GM21619 (cell line): Measurements from ENCODE around the gene KDELR1.
A peak's percentile ranks its signal among the peaks of the same experiment; 100 is the strongest.
"Not testable (repeated sequence)": the region's sequence is repeated elsewhere in the genome, so short reads cannot be mapped to it uniquely, and the experiment has no call there.

Experiments
- ATAC-seq: cut with Tn5 transposase; IDR thresholded peaks from one replicate; pipeline ENCODE4 v1.9.1; 2021; ENCODE audit not compliant: unreplicated experiment

The KDELR1 gene

DNA sequence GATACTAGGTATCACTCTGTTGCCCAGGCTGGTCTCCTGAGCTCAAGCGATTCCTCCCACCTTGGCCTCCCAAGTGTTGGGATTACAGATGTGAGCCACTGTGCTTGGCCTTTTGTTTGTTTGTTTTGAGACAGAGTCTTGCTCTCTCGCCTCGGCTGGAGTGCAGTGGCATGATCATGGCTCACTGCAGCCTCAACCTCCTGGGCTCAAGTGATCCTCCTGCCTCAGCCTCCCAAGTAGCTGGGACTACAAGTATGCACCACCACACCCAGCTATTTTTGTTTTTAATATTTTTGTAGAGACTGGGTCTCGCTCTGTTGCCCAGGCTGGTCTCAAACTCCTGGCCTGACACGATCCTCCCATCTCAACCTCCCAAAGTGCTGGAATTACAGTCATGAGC lies 19.6 kb downstream of the KDELR1 start:
- ATAC-seq, result not testable (repeated sequence)

DNA sequence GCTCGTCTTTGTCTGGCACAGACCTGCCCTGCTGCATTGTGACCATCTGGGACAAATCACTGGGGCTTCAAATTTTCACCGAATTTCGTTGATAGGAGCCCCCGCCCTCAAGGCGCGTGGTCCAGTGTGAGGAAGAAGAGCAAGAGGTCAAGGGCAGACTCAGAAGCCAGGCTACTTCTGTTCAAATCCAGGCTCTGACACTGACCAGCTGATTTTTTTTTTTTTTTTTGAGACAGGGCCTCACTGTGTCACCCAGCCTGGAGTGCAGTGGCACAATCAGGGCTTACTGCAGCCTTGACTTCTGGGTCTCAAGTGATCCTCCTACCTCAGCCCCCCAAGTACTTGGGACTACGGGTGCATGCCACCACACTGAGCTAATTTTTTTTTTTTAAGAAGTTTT lies 20.0 kb downstream of the KDELR1 start:
- no peak for ATAC-seq

DNA sequence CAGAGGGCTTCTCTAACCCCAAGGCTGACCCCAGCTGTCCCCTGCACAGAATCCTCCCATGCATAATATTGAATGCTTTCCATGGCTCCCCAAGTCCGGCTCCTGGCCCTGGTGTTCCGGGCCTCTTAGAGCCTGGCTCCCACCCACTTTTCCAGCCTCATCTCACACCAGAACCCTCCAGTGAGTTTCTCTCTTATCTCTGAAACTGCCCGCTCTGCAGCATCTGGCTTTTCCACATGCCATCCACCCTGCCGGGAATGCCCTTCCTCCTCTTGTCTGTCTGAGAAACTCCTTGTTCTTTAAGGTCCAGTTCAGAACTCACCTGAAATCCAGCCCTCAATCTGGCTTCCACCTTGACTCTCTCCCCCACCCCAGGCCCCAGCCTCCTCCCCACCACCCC lies 20.4 kb downstream of the KDELR1 start:
- ATAC-seq, result no peak

DNA sequence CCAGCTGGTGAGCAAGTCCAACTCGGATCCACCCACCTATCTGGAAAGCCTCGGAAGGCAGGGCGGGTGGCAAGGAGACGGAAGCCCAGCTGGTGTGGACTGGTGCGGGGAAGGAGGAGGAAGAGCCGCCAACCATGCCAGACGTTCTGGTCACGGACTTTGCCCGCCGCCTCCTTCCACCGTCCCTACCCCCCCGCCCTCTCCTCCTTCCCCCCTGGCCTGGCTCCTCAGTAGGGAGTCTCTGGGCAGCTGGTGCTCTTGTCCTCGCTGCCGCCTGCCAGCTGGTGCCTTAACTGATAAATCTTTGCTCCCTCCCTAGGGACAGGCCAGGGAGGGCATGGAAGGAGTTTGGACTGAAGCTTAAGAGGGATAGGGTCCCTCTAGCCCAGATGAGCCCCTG lies 22.4 kb downstream of the KDELR1 start:
- ATAC-seq, result no peak

DNA sequence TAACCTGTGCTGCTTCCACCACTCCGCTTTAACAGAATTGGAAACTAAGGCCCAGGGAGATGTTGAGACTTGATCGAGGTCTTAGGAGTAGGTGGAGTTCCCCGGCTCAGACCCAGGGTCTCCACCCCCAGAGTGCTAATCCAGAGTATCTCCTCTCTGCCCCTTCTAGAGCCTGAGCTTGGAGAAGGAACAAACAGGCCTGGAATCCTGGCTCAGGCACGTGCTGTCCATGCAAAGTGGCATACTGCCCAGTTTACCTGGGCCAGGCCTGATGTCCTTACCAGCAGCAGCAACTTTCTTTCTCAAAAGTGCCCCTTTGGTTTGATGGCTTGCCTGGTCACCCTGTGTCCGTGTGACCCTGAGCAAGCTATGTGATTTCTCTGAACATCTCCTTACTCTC lies 23.5 kb downstream of the KDELR1 start:
- ATAC-seq, result no peak

DNA sequence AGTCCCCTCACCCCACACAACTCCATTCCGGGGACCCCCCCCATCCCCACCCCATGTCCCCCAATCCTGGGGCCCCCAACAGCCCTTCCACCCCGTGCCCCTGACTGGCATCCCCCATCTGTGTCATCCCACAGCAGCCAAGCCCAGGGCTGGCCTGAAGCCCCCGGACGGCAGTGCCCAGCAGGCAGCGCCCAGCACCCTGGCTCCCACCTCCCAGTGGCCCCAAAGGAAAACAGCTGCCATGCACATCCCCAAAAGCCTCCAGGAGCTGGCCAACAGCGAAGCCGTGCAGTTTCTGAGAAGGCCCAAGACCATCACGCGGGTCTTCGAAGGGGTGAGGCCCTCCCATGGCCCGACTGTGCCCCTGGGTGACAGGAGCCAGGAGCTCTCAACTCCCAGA lies 25.7 kb downstream of the KDELR1 start:
- no peak for ATAC-seq

DNA sequence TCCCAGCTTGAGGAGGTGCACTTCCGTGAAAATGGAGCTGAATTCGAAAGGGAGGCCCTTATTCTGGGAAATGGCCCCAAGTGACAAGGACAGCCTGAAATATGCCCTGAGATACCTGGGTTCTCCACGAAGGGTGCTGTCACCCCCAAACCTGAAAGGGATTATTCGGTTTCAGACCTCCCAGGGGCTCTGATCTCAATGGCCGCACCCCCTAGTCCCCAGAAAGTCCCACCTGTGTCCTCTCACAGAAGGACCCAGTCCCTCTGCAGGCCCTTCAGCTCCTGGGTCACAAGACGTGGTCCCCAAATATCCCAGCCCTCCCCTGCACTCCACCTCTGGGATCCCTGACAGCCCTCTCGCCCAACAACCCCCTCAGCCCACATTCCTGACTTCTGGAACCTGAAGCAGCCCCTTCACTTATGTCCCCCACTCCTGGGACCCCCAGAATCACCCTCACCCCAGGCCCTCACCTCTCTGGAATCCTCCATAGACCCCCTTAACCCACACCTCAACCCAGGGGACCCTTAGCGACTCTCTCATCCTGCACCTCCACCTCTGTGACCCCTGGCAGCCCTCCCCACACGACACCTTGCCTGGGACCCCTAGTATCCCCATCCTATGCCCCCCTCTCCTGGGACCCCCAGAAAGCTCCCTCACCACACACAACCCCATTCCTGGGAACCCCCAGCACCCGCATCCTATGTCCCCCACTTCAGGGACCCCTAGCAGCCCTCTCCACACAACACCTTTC lies 26.6 kb downstream of the KDELR1 start:
- no peak for ATAC-seq

DNA sequence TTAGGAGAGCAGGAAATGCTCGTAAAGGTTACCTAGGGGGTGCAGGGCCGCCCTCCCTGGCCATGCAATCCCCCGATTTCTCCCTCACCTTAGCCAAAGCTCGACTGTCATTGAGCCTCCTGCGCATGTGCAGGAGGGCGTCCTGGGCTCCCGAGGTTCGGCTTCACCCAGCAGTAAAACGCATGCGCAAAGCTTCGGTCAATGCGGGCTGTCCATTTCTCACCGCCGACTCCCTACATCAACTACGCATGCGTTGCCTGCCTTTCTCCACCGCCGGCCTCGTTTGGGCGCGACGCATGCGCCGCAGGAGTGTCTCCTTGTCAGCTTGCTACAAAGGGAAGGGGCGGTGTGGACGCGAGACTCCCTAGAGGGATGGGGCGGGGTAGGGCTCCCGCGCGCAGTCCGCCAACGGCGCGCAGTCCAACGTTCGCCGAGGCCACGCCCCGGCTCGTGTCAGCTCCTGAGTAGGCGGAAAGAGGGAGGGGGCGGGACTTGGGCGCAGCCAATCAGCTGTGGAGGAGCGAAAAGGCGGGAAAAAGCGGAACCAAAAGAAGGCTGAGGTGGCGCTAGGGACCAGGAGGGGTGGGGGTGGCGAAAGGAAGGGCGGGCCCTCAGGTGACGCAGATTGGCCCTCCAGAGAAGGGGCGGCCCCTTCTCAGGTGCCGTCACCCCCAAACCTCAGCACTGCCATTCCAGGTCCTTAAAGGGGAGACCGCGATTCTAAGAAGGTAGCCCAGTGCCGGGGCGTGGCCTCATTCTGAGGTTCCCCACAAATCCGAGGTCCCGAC lies 27.3 kb downstream of the KDELR1 start, which contains the start of the genes SYNGR4 and TMEM143:
TSS of gene SYNGR4 (plus strand) at position 558 of the 788 bp plus-strand sequence. CDS start 1,476 bp downstream, outside the sequence.
TSS of gene TMEM143 (minus strand) at position 131 of the 788 bp plus-strand sequence. CDS start at position 111, 20 bp downstream.
- ATAC-seq, result peak; percentile 80

DNA sequence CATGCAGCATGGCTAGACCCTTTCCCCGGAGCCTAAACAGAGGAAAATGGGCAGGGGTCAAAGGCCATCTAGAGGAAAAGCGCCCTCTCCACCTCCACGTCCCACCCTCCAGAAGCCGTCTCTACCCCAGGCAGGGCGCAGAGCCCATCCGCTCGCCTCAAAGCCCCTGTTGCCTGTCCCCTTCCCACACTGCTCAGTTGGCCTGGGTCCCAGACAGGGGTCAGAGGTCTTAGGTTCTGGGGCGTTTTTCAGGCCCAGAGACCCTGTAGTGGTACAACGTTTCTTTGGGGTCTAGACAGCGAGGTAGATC lies 27.9 kb downstream of the KDELR1 start:
- peak; percentile 6 for ATAC-seq

DNA sequence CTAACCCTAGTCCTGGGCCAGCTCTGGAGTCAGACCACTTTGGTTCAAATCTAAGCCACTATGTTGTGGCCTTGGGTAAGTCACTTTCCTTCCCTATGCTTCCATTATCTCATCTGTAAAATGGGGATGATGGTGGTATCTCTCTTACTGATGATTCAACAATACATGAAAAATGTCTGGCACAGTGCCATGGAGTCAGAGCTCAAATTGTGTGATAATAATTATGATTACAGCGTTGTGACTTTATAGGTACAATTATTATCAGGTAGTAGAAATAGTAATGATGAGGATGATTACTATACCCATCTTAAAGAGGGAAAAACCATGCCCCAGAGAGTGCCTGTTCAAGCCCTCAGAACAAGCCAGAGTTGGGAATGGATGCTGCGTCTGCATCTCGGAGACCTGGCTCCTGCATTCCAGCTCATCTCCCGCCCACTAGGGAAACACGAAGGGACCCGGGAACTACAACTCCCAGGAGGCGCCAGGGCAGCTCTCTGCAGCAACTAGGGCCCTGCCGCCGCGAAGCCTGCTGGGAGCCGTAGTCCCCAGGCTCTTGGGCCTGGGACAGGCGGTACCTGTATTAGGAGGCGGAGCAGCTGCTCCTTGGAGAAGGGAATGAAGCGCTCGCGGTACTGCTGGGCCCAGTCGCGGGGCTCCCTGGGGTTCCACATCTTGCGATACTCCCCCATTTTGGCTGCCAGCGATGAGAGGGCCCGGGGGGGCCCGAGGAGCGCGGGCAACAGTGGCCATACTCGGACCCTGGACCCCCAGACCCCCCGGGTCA lies 28.4 kb downstream of the KDELR1 start:
- peak; percentile 53 for ATAC-seq

DNA sequence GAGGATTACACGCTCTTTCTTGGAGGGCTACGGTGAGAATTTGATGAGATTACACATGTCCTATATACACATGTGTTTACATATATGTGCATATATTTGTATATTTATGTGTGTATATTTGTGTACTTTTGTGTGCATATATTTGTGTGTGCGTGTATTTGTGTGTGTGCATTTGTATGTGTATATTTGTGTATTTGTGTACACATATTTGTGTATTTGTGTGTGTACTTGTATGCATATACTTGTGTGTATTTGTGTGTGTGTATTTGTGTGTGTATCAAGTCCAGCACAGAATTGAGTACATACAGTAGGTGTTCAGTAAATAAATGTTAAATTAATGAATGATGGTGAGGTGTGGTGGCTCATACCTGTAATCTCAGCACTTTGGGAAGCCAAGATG lies 29.4 kb downstream of the KDELR1 start:
- no peak for ATAC-seq

DNA sequence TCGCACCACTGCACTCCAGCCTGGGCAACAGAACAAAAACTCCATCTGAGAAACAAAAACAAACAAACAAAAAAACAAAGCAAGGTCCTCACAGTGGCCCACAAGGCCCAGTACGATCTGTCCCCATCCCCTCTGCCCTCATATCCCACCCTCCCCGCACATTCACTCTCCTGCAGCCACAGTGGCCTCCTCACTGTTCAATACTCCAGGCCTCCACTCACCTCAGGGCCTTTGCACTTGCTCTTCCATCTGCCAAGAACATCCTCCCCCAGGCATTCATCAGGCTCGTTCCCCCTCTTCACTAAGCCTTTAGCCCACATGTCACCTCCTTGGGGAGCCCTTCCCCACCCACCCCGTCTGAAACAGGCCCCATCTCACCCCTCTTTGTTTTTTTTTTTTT lies 32.2 kb downstream of the KDELR1 start:
- ATAC-seq, result no peak

DNA sequence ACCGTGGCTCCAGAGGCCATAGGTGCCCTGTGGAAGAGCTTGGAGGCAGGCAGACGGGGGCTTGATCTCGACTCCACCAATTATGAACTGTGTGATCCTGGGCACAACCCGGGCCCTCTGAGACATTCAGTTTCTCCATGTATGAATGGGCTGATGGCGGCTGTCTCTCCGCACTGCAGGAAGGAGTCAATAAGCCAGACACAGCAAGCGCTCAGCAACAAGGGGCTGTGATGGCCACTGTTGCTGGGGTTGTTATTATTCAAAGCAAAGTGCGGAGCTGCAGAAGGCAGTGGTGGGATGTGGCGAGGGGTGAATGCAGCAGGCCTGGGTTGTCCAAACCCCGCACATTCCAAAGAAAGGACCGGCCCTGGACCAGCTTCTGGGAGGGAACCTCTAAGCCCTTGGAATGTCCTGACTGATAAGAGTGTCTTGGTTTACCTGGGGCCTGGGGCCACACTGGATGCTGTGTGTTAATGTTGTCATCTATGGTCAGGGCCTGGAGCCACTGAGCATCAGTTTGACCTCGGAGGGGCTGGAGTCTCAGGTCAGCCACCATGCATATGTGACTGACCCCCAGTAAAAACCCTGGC lies 35.9 kb downstream of the KDELR1 start:
- ATAC-seq, result no peak

DNA sequence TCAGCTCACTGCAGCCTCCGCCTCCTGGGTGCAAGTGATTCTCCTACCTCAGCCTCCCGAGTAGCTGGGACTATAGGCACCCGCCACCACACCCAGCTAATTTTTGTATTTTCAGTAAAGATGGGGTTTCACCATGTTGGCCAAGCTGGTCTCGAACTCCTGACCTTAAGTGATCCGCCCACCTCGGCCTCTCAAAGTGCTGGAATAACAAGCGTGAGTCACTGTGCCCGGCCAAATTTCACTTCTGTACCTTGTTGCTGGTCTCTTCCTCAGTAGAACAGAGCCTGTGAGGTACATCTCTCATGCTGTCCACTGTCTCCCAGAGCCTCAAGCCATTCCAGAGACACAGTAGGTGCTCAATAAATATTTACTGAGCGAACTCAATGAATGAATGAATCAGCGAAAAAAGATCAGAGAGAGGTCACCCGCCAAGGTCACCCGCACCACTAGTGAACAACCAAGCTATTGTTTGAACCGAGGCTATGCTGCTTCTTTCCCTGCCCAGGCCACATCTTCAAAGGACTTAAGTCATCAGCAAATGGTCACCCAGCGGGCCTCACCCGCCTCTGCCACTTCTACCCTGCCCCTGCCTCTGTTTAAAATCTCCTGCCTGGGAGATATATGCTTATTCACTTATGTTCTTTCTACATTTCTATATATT lies 36.9 kb downstream of the KDELR1 start:
- ATAC-seq, result no peak

DNA sequence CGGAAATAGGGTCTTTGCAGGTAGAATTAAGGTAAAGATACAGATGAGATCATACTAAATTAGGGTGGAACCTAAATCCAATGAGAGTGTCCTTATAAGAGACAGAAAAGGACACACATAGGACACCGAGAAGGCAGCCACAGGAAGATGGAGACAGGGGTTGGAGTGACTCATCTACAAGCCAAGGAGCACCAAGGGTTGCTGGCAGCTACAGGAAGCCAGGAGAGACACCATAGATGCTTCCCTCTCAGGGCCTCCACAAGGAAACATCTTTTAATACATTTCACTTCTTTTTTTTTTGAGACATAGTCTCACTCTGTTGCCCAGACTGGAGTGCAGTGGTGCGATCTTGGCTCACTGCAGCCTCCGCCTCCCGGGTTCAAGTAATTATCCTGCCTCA lies 37.7 kb downstream of the KDELR1 start:
- no peak for ATAC-seq

DNA sequence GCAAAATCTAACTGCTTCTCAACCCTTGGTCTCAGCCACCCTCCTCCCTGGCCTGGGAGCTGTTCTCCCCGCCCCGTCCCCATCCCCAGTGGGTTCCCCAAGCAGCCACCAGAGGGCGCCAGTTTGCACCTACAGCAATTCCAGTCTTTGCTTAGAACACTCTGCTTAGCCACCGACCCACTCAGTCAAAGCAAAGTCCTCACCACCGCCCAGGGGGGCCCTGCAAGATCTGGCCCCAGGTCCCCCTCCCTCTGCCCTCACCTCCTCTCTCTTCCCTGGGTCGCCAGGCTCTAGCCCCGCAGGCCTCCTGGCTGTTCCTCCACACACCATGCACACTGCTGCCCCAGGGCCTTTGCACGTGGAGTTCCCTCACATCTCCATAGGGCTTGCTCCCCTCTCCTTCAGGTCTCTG lies 40.0 kb downstream of the KDELR1 start:
- ATAC-seq, result no peak

DNA sequence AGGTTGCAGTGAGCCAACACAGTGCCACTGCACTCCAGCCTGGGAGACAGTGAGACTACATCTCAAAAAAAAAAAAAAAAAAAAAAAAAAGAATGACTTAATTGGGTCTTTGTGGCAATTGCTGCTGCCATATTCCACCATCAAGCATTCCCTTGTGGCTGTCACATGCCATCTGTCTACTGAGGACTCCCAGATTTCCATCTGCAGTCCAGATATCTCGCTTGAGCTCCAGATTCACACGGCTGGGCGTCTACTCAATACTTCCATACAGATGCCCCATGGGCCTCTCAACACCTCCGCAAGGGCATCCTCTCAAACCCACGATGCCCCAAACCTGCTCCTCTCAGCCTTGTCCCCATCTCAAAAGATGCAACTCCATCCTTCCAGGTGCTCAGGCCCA lies 40.5 kb downstream of the KDELR1 start:
- ATAC-seq, result no peak

DNA sequence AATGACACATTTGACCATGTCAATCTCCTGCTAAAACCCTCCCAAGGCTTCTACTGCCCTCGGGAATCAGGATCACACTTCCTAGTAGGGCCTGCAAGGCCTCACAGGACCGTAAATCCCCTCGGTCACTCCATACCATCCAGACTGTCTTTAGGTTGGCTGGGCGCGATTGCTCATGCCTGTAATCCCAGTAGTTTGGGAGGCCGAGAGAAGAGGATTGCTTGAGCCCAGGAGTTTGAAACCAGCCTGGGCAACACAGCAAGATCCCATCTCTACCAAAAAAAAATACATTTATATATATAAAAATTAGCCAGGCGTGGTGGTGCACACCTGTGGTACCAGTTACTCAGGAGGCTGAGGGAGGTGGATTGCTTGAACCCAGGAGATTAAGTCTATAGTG lies 42.6 kb downstream of the KDELR1 start:
- ATAC-seq, result no peak

DNA sequence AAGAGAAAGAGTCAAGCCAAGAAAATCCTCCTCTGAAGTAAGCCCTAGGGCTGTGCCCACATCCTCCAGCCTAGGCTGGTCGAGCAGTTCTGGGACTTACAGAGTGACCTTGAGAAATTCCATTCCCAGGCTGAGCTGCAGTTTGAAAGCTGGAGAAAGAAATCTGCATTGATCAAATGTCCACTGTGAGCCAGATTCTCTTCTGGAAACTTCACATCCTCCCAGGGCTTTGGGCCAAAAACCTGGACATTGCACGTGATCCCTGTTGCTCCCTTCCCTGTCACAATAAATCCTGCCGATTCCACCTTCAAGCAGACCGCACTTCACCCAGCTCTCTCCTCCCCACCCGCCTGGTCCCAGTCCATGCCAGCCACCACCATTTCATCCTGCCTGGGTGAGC lies 43.3 kb downstream of the KDELR1 start:
- no peak for ATAC-seq

DNA sequence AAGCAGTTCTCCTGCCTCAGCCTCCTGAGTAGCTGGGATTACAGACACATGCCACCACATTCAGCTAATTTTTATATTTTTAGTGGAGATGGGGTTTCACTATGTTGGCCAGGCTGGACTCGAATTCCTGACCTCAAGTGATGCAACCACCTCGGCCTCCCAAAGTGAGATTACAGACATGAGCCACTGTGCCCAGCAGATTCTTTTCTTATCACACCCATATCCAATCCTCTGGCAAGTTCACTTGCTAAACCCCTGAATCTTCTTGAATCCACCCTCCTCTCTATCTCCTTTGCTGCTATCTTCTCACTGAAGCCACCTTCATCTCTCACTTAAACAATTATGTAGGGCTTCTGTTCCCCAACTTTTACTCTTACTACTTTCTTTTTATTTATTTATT lies 45.2 kb downstream of the KDELR1 start:
- no peak for ATAC-seq

DNA sequence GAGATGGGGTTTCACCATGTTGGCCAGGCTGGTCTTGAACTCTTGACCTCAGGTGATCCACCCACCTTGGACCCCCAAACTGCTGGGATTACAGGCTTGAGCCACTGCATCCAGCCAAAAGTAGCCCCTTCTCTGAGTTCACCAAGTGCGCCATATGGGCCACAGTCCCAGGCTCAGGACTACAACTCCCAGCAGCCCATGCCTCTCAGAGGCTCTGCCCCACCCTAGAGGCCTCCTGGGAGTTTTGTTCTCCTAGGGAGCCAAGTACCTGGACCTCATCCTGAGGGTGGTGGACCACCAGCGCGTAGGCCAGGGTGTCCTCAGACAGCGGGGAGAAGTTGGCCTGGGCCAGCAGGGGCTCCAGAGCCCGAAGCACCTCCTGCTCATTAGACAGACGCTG lies 46.5 kb downstream of the KDELR1 start:
- no peak for ATAC-seq
